Amygdala (tissue), 56 donors: ENCODE measurements around the gene CCDC175.

ENCODE experiments used
- DNase-seq, 56 donors: peaks; one replicate each; lab custom pipeline; 2025; lab: John Stamatoyannopoulos, UW

The CCDC175 gene

DNA sequence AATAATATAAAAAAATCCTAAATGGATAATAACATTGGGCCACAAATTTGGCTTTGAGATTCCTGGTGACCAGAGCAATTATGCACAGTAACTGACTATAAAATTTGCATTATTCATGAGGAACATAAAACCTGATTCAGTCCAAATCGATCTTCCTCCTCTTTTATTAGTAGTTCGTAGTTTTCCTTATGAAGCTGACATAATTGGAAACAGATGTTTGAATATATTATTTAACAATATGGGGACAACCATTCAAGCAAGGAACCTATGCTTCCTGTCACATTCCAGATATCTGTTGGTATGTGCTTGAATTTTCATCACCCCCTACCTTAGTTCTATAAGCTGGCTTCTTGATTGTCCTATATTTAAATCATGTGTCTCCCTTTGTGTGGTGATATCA, 34.9 kb downstream of the CCDC175 start:
- no peak for DNase-seq

DNA sequence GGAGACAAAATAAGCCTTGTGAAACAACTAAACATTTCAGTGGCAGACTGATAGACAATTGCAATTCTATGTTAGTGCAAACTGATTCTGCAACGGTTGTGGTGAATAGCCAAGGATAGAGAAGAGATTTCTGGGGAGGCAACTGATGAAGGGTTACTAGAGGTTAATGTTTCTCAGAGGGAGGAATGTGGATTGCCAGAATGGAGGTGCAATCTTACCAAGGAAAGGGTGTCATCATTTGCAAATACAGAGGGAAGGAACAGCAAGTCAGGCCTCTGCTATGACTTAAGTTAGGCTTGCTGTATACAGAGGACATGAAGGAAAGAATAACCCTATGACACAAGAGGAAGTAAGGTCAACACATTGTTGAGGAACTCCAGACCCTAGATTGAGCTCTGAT, 35.8 kb downstream of the CCDC175 start:
- no peak for DNase-seq

DNA sequence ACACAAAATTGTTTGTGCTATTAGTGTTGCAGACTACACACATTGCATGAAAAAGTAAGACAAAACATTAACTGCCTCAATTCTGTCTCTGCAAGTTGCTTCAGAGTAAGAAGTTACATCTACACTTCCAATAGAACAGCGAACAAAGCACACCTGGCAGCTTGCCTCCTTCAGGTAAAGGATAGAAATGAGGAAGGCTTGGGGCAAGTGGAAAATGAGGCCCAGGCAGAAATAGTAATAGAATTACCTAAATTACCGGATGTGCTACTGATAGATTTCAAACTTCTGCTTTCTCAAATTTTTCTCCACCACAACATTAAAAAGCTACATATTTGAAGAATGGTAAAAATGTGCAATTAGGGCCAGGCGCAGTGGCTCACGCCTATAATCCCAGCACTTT, 37.7 kb downstream of the CCDC175 start:
- DNase-seq, result no peak

DNA sequence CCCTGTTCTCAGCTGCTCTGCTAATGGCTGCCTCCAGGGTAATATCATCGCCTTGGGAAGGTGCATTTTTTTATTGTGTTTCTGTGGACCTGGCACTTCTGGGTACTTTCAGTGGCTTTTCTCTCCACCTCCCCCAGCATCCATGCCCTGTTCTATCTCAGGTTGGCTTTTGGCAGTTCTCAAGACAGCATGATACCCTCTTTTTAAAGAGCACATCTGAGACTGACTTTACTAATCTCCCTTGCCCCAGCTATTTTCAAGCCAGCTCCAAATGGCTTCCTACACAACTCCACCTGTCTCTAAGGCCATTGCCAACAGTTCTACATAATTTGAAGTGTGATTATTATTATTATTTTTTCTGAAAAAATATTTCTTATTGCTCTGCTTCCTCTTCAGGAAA, 39.1 kb downstream of the CCDC175 start:
- DNase-seq, result no peak

DNA sequence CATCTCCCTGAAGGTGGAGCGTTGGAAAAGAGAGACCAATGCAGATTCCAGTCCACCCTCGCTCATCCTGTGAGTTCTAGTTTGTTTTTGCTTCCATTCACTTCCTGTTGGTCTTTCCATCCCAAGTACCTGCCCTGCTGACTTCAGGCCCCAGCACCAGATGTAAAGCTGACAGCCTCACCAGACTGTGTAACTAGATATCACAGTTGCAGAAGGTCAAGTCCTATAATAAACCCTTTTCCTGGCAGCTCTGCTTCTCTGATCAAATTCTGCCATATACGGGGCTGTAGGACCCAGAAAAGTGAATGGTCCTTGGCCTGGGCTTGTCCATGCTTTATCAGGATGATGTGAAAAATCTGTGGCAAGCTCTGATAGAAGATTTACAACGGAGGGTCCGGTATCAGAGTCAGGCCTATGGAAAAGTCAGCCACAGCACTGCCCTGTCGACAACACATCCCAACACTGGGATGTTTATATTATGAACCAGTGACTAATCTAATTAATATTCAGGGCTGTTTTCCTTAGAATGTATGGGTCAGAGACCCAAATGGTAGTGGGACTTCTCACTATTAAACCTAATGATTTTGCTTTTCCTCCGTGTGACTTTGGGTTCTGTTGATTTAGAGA, 42.1 kb downstream of the CCDC175 start:
- DNase-seq, result no peak

DNA sequence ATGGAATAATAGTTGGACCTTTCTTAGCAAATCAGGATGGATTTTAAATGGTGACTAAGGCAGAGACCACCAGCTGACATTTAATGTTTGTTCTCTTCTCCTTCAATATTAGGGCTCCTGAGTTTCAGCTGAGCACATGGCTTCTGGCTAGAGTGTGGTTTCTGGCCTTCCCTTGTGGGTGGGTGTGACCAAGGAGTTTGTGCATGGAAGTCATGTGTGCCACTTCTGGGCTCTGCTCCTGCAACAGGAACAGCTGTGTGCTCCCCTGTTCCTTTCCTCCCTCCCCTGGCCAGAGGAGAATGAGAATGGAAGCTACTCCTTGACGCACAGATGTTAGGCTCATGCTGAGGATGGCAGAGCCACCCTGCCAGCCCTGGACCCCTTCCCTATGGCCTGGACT, 44.2 kb downstream of the CCDC175 start:
- DNase-seq, result no peak

DNA sequence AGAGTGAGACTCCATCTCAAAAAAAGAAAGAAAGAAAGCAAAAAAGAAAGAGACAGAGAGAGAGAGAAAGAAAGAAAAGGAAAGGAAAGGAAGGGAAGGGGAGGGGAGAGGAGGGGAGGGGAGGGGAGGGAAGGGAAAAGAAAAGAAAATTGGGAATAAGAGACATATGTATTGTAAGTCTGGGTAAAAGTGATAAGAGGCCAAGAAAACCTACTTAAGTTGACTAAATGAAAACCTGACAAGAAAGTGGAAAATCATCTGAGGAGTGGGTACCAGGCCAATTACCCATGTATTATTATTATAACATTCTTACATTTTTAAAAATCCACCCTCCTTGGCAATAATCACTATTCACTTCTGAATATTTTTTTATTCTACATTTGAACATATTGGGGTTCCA, 46.3 kb downstream of the CCDC175 start:
- no peak for DNase-seq

DNA sequence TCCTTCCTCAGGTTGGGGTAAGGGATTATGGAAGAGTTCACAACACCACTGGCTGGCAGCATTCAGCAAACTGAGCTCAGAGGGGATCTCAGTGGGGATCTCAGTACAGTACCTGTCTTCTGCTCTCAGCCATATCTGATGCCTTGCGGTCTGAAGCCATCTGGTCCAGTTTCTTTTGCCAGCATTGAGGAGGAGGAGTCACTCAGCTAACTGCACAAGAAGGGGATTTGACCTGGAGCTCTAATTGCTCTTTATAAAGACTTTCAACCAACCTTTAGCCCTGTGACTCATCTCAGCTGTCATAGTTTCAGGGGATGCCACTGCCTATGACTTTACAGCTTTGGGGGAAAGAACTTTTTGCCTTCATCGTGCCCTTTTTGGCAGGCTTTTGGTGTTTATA, 47.4 kb downstream of the CCDC175 start:
- no peak for DNase-seq

DNA sequence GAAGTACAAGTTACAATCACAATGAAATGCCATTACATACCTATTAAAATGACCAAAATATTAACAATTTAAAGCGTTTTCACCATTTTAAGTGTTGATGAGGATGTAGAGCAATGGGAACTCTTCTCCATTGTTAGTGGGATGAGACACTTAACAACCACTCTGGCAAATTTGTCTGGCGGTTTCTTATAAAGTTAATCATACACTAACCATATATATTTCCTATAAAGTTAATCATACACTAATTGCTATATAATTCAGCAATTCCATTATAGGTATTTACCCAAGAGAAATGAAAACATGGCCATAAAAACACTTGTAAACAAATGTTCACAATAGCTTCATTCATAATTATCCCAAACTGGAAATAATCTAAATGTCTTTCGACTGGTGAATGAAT, 56.4 kb downstream of the CCDC175 start:
- no peak for DNase-seq

DNA sequence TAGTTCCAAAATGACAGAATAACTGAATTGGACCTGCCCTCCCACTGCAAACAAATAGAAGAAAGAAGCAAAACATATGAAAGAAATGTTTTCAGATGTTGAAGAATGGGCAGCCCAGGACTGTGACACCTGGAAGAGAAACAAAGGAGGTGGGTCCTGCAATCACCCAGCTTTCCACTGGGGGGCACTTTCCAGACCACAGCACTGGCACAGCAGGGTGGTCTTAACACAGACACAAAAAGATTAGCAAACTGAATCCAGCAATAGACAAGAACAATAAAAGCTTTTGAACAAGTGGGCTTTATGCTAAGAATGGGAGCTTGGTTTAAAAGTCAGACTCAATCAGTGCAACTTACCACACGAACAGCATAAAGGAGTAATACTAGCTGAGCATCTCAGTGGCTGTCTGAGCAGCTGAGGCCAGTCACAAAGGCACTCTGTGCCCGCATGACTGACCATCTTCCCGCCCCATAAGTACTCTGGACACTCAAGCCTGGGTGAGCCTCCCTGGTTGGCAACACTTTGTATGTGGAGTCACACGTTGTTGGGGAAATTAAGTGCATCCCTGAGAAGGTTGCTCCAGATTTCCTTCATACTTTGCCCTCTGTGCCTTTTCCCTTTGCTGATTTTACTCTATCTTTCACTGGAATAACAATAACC, 64.6 kb downstream of the CCDC175 start:
- DNase-seq, result peak in 2 of 56 donors; percentile 1 to 4

DNA sequence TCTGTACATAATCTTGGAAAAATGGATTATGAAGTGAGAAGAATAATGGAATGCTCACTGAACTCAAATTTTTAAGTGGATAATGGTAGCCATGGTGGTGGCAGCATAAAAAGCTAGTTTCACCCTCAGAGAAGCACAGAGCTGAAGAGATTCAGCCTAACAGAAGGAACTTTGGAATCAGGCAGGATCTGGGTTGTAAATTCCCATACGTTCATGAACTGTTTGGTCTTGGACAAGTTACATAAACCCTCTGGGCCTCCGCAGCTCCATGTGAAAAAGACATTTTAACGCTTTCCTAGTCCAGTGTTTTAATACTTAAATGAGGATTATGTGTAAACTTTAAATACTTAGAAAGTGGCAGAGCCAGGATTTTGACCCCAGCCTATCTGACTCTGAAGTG, 65.6 kb downstream of the CCDC175 start:
- no peak for DNase-seq

DNA sequence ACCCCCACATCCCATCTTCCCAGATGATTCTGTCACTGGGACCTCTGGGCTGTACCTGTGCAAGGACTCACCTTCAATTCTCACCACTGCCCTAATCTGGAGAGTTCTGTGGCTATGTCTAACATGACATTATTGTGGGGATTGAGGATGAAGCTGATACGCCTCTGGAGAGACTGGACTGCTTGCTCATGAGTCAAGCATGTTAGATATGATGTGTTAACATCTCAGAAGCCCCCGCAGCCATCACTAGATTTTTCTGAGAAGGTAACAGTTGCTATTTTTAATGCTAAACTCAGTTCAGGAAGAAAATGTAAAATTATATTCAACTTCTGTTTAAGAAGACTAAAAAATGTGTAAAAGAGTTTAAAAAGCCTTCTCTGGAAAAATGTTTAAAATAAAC, 66.6 kb downstream of the CCDC175 start:
- DNase-seq, result no peak

DNA sequence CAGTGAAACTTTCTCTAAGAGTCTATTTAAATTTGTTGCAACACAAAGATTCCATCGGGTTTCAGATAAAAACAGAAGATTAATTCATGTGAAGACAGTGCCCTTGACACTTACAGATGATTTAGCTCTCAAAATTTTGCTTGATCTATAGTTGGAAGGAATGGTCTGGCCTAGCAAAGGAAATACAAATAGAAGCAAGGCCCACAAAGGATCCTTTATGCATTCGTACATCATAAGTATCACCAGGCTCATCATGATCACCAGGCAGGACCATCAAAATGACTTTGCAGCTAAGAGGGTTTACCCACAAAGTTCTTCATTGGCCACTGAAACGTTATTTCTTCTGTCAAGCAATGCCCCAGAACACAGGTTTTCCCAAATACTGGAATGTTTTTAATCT, 67.5 kb downstream of the CCDC175 start:
- DNase-seq, result no peak

DNA sequence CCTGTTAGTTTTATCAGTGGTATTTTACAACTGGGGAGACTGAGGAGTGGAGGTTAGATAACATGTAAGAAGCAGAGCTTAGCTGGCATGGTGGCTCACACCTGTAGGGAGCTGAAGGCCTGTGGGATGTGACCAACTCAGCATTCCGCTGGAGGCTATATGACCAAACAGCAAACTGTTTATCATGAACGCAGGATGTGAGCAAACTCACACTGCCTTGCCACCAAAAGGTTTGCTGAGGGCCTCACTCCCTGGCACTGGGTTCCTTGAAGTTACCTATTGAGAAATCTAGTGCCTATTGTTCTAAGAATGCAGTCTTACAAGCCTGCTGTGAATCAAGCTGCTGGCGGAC, 68.9 kb downstream of the CCDC175 start:
- DNase-seq, result no peak

DNA sequence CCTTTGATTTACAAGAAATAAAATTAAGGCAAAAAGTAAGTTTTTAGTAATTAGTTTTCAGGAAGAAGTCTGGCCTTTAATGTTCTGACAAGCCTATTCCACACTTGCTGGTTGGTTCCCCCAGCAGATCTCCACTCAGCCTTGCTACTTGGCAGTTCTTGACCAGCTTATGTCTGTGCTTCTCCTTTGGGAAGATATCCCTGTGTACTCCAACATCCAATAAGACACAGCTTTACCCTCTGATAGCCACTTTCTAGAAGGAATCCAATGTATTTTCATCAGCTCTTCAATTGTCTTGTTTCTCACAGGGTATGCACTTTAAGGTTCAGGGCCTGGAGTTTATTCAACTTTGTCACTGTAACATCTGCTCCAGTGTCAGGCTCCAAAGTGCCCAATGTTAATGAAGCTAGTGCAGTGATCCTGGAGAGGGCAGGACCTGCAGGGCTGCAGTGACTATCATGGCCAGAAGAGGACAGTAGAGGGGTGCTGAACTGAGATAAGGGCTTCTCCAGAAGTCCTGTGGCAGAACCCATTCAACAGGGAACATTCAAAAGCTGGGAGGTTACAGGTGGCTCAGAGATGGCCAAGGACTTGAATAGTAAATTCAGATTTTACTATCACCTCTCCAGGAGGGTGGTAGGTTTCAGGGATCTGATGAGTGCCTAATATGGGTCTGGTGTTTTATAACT, 69.4 kb downstream of the CCDC175 start:
- peak in 17 of 56 donors; percentile 1 to 48 (median 12) for DNase-seq

DNA sequence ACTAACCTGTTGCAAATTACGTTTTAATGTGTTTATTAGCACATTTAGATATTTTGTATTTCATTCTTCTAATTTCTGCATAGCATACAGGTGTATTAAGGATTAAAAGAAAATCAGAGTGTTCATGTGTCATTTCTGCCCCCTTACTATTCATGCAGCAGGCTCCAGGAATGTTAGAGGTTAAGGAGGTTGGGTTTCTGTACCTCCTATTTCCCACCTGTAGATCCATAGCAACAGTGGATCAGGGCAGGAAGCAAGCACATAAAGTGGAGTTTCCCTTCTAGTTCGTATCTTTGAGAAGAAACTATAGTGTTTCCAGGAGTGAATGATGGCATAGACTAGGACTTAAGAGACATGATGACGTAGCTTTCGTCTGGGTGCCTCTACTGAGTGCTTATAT, 73.4 kb downstream of the CCDC175 start:
- no peak for DNase-seq

DNA sequence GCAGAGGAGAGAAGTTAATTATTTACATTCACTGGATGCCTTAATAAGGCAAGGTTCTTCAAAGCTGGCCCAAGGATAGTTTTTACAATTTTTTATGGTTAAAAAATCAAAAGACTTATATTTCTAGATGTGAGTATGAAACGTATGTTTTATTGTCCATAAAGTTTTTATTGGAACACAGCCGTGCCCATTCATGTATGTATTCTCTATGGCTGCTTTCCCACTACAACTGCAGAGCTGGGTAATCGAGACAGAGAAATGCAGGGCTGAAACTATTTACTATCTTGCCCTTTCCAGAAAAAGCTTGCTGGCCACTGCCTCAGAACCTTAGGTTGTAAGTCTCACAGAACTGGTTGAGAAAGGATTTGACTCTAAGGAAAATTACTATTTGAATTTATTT, 75.9 kb downstream of the CCDC175 start:
- DNase-seq, result no peak

DNA sequence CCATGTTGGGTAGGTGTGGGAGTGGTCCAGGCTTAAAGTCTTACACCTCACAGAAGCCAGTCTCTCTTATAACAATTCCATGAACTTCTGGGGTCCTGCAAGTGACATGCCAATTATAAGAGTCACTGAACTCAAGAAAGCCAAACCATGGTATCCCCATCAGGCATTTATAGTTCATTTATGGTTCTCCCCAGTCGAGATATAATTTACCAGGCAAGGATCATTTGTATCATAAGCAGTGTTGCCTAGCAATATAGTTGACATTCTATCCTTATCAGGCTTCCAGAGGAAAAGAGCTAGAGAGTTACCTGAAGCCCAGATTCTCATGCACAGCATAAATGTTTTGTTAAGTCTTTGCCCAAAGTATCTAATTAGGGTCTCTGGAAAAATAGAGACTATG, 84.2 kb downstream of the CCDC175 start:
- DNase-seq, result no peak

DNA sequence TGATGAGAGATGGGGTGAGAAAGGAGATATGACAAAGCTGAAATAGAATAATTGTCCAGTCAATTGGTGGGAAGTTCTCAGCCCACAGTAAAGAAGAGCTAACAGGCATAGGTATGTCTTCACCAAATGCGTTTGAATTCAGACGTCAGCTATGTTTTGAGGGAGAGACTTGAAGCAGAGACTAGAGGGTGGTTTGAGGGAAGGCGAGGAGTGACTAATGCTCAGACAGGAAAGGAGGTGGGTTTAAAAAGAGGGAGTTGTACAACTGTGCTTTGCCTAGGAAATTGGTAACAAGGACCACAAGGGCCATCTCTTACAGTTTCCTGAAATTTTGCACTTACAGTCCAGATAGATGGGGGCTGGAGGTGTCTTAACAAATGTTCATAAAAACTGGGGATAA, 85.9 kb downstream of the CCDC175 start:
- DNase-seq, result no peak

DNA sequence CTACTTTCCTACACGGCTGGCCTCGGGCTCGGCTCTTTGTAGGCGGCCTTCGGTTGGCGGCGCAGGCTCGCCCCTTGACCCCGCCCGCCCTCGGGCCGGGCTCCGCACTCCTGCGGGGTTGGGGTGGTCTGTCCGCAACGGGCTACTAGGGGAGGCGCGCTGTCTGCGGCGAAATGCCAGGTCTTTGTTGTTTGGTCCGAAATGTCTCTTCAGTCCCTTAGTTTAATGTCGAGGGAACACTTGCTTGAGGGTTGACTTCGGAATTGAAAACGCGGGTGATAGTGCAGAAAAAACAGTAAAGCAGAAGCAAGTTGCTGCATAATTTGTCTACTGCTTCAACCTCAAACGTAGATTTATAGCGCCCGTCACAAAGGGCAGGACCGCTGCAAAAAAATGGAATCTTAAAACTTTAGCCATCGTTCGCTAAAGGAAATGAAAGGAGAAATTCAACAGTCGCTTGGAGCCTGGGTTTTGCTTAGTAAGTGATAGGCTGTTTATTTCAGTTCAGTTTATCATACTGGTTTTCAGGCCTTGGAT, 91.9 kb downstream of the CCDC175 start:
- no peak for DNase-seq

DNA sequence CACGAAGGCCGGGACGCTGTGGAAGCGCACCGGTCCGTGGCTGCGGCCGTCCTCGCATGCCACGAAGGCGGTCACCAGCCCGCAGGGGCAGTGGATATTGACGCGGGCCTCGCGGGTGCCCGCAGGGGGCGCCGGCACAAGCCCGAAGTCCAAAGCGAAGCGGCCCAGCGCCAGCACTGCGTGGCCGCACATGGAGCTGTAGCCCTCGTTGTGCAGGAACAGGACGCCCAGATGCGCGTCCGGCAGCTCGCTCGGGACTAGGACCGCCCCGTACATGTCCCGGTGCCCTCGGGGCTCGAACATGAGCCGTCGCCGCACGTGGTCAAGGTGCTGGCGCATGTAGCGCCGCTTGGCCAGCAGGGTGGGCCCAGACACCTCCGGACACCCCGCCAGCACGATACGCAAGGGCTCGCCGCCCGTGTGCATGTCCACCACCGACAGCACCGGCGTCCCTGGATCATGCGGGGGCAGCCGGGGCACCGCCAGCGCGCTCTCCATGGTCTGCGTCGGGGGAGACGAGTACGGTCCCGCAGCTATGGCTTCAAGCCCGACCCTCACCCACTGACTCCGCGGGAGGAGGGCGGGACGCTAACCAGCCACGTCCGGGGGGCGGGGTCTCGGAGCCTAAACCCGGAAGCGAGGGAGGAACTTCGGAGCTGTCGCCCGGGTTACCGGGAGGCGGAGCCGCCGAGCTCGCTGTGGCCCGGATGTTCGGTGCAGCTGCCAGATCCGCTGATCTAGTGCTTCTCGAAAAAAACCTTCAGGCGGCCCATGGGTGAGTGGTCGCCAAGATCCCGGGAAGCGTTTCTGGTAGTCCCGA, 92.6 kb downstream of the CCDC175 start, which contains the start of the genes JKAMP and L3HYPDH:
Gene JKAMP (plus strand): TSS at position 699 of the 820 bp plus-strand sequence. CDS start 73 bp downstream, at position 772.
Gene L3HYPDH (minus strand): TSS at position 590 of the 820 bp plus-strand sequence. CDS start 92 bp downstream, at position 498.
- peak; percentile 75 to 98 (median 92) for DNase-seq
